Measurements from ENCODE around the gene METTL2A.
"Not testable (repeated sequence)": the region's sequence is repeated elsewhere in the genome, so short reads cannot be mapped to it uniquely, and the experiment has no call there.

METTL2A gene, protein sequence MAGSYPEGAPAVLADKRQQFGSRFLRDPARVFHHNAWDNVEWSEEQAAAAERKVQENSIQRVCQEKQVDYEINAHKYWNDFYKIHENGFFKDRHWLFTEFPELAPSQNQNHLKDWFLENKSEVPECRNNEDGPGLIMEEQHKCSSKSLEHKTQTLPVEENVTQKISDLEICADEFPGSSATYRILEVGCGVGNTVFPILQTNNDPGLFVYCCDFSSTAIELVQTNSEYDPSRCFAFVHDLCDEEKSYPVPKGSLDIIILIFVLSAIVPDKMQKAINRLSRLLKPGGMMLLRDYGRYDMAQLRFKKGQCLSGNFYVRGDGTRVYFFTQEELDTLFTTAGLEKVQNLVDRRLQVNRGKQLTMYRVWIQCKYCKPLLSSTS

DNA sequence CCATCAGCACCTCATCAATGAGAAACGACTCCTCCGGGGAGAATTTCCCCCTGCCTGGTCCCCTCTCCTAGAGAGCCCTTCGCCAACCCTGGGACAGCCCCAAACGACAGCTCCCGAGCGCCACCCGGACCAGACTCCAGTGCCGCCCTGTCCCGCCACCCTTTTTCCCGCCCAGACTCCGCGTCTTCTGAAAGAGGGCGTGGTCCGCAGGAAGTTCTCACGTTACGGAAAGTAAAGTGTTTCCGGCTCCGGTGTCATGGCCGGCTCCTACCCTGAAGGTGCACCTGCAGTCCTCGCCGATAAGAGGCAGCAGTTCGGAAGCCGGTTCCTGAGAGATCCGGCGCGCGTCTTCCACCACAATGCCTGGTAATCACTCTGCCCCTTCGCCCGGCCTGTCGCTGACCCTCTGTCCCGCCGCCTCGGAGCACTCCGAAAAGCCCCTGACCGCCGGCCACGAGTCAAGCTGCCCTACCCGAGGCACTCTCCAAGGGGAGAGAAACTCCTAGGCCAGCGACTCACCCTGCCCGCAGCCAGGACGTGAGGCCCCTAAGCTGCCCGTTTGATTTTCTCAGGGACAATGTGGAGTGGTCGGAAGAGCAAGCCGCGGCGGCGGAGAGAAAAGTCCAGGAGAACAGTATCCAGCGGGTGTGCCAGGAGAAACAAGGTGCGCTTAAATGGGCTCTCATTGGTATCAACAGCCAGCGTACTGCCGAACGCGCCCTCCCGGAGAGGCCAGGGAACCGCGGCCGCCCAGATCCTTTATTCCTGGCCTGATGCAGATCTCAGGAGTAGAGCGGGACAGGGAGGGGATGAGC lies at the start of gene METTL2A:
Gene METTL2A (plus strand): TSS at position 251 of the 815 bp plus-strand sequence. CDS start 6 bp downstream, at position 257.
- DNase-seq: peak; percentile 71

DNA sequence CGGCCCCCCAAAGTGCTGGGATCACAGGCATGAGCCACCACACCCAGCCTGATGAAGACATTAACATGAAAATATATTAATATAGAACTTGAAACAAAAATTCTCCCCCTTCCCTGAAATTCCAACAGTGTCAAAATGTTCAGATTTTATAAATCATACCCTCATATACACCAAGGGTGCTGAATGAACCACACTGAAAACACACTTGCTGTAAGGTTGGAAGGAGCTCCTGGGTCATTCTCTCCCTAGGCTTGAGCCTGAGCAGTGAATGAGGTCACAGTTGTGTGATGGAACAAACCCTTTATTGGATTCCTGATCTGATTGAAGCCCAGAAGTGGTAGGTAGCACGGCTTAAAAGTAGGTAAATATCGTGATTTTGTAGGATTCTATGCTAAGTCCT lies 43.4 kb upstream of the METTL2A start, which contains the start of gene EFCAB3:
Gene EFCAB3 (plus strand): TSS at position 301 of the 400 bp plus-strand sequence. CDS start 2,427 bp downstream, outside the sequence.
- DNase-seq: no peak

DNA sequence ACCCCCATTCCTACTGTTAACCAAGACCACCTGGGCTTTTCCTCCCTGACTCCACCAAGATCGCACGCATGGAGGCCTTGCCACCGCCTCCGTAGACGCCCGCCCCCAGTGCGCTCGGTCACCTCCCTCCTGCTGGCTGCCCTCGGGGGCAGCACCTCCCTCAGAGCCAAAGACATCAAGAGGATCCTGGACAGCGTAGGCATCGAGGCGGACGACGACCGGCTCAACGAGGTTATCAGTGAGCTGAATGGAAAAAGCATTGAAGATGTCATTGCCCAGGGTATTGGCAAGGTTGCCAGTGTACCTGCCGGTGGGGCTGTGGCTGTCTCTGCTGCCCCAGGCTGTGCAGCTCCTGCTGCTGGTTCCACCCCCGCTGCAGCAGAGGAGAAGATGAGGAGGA lies 42.1 kb upstream of the METTL2A start:
- DNase-seq: no peak

DNA sequence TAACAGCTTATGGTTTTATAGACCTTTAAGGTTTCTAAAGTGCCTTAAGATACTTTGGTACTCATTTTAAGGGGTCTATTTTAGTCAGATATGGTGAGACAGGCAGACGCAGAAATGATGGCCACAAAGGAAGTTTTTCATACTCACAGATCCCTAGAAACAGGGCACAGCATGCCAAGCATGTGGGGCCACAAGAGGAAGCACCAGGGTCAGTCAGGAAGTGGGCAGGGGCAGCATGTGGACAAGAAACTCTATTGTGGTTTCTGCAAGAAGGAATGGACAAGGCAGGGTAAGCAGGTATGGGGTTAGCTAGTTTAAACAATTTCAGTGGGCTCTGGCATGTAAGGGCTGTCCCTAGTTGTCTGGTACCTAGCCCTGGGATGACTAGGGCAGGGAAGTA lies 34.8 kb upstream of the METTL2A start:
- no peak for DNase-seq

DNA sequence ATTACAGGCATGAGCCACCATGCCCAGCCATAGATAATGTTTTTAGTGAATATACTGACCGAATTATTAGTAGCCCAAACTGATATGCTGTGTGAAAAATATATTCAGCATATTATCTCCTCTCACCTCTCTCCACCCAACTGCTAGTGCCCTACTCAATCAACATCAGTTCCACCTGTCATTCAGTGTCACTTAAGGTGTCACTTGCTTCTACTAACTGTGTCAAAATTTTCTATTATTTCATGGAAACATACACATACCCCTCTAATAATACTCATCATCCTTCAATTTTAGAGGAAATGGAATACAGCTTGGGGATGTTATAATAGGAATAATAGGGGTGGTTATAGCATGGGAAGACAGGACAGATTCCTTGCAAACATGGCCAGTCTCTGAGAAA lies 30.8 kb upstream of the METTL2A start:
- no peak for DNase-seq

DNA sequence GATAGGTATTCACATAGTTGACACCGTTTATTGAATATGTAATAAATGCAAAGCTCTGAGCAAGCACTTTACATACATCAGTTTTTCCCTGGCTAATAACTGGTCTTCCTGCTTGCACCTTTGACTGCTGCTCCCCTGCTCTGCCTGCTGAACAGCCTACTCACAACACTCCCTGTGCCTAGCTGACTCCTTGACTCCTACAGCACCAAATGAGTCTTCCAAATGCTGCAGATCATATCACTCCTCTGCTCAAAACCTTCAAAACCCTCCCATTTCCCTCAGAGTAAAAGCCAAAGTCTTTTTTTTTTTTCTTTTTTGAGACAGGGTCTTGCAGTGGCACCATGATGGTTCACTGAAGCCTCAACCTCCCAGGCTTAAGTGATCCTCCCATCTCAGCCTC lies 24.8 kb upstream of the METTL2A start:
- DNase-seq: no peak

DNA sequence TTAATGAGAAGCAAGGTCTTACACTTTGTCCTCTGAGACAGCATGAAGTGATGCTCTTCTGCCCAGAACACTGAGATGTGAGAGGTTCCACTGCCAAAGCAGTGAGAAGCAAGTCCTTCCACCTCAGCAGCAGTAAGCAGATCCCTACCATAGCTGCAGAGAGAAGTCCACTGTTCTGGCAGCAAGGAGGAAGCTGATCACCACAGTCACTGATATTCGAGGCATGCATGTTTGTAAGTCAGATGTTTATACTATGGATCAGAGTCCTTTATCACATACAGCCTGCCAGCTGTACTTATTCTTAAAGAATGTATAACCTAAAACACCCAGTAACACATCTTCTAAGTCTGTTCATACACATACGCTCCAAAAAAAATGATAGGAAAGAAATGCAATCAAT lies 18.2 kb upstream of the METTL2A start:
- no peak for DNase-seq

DNA sequence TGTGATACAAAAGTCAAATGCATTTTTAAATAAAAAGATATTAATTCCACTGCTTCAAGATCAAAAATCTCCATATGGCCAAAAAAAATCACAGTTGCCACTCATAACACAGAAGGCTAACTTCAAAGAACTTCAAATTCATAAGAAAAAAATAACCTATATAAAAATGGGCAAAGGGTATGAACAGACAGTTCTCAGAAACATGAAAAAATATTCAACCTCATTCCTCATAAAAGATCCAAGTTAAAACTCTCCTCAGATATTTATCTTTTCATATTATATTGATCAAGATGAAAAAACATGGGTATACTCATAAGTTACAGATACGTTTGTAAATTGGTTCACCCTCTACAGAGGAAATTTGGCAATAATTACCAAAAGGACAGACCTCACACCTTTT lies 10.6 kb upstream of the METTL2A start:
- not testable (repeated sequence) for DNase-seq

DNA sequence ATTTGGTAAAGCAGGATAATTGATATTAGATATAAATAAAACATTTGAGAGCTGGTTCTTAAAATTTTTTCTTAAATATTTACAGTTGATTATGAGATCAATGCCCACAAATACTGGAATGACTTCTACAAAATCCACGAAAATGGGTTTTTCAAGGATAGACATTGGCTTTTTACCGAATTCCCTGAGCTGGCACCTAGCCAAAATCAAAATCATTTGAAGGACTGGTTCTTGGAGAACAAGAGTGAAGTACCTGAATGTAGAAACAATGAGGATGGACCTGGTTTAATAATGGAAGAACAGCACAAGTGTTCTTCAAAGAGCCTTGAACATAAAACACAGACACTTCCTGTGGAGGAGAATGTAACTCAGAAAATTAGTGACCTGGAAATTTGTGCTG lies 2.5 kb downstream of the METTL2A start:
- DNase-seq: not testable (repeated sequence)

DNA sequence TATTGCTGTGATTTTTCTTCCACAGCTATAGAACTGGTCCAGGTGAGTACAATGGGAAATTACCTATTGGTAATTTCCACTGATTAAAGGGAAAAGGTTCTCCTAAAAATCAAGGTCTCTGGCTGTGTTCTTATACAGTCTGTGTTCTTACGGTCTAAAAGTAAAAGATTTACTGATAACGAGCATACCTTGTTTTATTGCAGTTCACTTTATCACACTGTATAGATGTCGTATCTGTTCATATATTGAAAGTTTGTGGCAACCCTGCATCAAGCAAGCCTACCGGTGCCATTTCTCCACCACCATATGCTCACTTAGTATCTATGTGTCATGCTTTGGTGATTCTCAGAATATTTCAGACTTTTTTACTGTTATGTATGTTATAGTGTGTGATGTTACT lies 11.6 kb downstream of the METTL2A start:
- DNase-seq: not testable (repeated sequence)

DNA sequence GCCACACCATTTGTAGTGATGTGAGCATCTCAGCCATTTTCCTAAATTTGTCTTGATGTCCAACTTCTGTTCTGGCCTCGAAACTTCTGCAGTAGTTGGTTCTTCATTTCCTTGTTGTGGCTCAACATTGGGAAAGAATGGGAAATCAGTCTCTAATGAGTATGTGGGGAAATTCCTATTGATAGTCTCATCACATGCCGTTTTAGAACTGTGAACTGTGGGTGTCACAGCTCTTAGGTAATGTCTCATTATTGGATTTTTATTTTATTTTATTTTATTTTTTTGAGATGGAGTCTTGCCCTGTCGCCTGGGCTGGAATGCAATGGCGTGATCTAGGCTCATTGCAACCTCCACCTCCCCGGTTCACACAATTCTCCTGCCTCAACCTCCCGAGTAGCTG lies 17.5 kb downstream of the METTL2A start:
- DNase-seq: not testable (repeated sequence)

DNA sequence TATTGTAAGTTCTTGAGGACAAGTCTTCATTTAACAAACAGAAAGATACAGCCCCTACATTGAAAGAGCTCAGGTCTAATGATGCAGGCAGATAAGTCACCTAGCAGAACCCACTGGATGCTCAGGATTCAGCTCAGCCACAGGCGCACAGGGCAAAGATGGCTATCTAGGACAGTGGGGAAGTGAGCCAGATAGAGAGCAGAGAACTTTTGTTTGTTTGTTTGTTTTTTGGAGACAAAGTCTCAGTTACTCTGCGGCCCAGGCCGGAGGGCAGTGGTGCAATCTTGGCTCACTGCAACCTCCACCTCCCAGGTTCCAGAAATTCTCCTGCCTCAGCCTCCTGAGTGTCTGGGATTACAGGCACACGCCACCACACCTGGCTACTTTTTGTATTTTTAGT lies 20.4 kb downstream of the METTL2A start:
- no peak for DNase-seq

DNA sequence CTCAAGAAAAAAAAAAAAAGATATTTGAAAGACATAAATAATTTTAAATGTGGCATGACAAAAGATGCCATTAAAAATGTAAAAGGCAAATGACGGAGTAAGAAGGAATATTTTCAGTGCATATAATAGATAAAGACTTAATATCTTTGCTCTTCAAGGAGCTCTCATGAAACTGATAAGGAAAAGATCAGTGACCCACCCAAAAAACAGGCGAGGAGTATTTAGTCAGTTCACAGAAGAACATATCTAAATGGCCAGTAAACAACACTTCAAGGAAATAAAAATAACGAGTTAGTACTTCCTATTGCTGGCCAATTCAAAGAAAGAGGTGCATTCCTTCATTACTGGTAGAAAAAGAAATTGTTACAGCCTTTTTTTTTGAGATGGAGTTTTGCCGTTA lies 22.1 kb downstream of the METTL2A start:
- not testable (repeated sequence) for DNase-seq

DNA sequence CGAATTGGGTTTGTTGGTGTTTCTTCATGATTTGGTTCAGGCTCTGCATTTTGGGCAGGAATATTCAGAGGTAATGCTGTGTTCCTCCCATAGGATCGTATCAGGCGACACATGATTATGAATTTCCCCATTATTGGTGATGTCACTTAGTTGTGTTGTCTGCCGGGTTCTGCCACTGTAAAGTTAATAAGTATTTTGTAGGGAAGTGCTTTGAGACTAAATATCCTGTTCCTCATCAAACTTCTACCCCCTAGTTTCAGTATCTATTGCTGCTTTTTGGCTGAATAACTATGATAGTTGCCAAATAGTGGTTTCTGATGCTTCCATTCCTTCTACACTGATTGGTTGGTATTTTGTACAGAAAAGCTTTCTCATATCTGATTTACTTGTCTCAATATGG lies 28.5 kb downstream of the METTL2A start:
- DNase-seq: not testable (repeated sequence)

DNA sequence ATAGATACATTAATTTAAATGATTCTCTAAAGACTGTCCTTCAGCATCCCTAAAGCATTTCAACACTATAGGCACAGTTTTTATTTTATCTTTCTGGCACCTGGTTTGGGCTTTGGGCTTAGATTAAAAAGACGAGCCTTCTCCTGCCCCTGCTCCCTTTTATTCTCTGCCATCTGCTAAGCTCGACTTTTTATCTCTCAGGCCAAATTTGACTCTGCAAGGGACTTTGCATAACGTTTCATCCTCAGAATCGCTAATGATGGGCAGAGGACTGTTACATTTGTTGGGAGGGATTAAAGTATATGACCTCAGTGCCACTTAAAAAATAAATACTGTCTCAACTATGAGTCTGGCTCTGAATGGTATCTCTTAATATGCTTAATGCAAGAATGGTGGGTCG lies 29.3 kb downstream of the METTL2A start:
- DNase-seq: not testable (repeated sequence)

DNA sequence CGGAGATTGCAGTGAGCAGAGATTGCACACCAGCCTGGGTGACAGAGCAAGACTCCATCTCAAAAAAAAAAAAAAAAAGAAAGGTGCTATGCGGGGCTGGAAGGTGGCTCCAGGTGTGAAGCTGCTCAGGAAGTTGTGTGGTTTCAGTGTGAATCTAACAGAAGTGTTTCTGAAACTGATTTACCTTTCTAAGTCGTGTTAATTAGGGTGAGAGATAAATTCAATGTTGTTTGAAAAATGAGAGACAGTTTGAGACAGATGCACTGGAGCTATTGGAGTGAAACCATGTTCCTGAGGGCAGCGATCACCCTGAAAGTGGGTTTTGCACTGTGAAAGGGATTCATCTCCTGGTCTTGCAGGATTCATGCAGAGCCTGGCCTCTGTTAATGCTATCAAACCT lies 30.0 kb downstream of the METTL2A start:
- DNase-seq: not testable (repeated sequence)

DNA sequence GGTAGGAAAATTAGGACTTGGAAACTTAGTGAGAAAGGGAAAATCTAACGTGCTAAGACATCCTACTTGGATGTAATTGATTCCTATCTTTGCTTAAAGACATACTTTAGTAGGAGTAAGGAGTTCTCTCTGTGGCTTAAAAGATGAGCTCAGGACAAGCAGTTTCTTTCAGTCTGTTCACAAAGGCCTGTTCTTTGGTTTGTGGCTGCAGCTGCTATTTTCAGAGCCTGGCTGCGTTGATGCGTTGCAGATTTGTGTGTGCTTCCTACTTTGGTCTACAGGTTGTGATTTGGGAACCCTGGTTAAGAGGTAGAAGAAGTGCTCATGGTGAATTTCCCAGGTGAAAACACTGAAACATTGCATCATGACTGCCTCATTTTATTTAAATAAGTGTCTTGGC lies 30.4 kb downstream of the METTL2A start:
- DNase-seq: not testable (repeated sequence)

DNA sequence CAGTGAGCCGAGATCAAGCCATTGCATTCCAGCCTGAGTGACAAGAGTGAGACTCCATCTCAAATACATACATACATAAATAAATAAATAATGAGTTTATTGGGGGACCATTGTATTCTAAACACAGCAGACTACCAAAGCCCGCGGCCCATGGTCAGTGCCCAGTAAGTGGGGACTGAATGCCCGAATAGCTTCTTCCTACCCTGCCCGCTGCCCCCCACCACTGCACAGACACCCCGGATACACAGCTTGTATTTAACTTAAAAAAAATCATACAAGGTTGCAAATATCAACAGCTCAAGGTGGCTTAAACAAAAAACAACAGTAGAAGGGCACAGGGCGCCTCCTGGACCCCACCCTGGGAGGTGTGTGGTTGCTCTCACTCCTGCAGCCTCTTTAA lies 32.3 kb downstream of the METTL2A start:
- no peak for DNase-seq

DNA sequence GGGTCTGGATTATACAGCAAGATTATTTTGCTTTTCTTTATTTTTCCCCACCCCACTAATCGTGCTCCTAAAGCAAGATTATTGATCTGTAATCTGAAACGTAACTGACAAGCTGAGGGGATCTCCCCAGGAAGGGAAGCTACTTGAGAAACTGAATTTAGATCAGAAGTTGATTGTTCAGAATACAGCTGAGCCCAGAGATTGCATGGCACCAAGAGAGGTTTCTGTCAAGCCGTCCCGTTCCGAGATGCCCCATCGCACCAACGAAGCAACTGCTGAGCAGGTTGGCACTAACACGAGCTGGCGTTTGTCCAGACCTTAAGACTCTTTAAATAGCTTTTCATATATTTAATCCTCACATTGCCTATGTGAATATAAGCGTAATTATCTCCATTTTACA lies 34.8 kb downstream of the METTL2A start:
- not testable (repeated sequence) for DNase-seq

DNA sequence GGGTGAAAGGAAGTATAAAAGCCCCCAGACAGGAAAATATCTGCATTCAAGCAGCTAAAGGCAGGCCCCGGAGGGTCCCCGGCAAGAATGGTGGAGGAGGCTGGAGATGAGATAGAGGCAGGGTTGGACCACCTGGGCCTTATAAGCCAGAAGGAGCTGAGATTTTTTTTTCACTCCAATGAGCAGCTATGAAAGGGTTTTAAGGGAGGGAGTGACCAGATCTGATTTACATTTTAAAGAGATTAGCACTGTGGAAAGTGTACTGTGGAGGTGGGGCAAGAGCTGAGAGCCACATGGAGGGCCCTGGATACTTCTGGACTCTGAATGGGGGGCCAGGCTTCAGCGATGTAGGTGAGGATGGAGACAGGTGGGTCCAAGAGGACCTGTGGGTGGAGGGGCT lies 40.7 kb downstream of the METTL2A start:
- not testable (repeated sequence) for DNase-seq

DNA sequence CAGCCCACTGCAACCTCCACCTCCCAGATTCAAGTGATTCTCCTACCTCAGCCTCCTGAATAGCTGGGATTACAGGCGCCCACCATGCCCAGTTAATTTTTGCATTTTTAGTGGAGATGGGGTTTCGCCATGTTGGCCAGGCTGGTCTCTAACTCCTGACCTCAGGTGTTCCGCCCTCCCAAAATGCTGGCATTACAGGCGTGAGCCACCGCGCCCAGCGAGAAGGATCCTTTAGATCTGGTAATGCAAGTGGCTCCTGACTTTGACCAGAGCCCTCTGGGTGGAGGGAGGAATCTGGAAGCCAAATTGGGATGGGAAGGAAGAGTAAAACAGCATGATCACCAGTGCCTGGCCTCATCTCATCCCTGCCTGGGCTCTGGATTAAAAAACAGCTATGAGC lies 41.6 kb downstream of the METTL2A start:
- not testable (repeated sequence) for DNase-seq

DNA sequence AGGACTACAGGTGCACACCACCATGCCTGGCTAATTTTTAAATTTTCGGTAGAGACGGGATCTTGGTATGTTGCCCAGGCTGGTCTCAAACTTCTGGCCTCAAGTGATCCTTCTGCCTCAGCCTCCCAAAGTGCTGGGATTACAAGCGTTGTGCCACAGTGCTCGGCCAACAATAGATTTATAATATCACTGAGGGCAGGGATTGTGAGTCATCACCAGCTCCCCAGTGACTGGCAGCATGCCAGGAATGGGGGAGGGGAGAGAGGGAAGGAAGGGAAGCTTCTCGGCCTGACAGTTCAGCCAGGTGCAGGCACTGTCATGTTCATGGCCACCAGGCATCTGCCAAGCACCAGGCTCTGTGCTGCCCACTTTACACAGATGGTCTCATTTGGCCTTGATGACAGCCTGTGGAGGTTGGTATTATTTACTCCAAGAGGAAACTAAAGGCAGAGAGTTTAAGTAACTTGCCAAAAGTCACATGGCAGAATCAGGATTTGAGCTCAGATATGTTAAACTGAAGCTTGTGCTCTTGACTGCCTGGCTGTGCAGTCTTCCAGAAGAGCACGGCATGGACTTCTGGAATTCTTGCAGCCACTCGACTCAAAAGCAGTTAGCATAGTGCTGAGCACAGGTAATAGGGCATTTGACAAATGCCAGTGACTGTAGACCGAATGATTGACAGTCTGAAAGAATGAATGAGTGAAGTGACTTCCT lies 47.1 kb downstream of the METTL2A start:
- DNase-seq: peak; percentile 83

DNA sequence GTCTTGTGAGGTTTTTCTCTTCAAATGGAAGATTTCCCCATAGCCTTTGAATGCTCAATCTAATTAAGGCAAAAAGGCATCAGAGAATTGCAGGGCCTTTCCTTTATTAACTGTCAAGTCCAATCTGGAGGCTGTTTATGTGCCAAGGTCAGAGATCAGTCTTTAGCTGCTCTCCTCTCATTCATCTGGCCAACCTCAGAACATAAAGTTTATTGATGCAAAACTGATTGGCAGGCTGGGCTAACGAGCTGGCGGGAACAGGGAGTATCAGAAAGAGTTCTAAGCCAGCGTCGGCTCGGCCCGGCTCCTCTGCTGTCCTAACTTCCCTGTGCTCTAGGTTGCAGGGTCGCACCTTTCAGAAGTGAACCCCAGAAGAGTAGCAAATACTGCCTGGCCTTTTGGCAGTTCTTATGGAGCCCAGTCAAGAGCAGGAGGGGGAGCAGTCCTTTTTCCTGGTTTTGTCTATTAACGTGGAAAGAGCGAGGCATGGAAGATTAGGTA lies 47.7 kb downstream of the METTL2A start:
- not testable (repeated sequence) for DNase-seq

All from SHP77 treated with DMSO at 0.1 percent for 48 hours (cell line).